Measurements from ENCODE around the gene KLHL36.
"Not testable (repeated sequence)": the region's sequence is repeated elsewhere in the genome, so short reads cannot be mapped to it uniquely, and the experiment has no call there.

The KLHL36 gene

GRCh38 chr16:84689111-84689510 is 40.8 kb downstream of the KLHL36 start:
- TF ChIP-seq CREB5 (CRISPR knock-in tag; IDR thresholded peaks at IDR 0.05; ENCODE audit: low read depth) (no peak), SNAI2 (CRISPR knock-in tag; IDR thresholded peaks at IDR 0.05) (no peak), TOX (CRISPR knock-in tag; IDR thresholded peaks at IDR 0.05; ENCODE audit: borderline replicate concordance) (no peak), ZNF70 (CRISPR knock-in tag; IDR thresholded peaks at IDR 0.05) (no peak), POU6F1 (CRISPR knock-in tag; IDR thresholded peaks at IDR 0.05; ENCODE audit: borderline replicate concordance, low read depth) (no peak), ZNF565 (CRISPR knock-in tag; conservative IDR thresholded peaks at IDR 0.05; ENCODE audit: low read depth) (no peak), OSR1 (CRISPR knock-in tag; IDR thresholded peaks at IDR 0.05) (no peak)
- ATAC-seq = peak; percentile 83

- ATAC-seq = no peak
- TF ChIP-seq BACH2 (CRISPR knock-in tag; IDR thresholded peaks at IDR 0.05; ENCODE audit: borderline replicate concordance) (no peak), ZNF565 (CRISPR knock-in tag; conservative IDR thresholded peaks at IDR 0.05; ENCODE audit: low read depth) (no peak), SNAI2 (CRISPR knock-in tag; IDR thresholded peaks at IDR 0.05) (no peak), ZNF70 (CRISPR knock-in tag; IDR thresholded peaks at IDR 0.05) (no peak), CSRNP3 (CRISPR knock-in tag; IDR thresholded peaks at IDR 0.05) (no peak), GLIS3 (CRISPR knock-in tag; IDR thresholded peaks at IDR 0.05) (no peak), RARB (CRISPR knock-in tag; IDR thresholded peaks at IDR 0.05) (no peak), ZC3H10 (CRISPR knock-in tag; IDR thresholded peaks at IDR 0.05) (no peak), TSHZ2 (CRISPR knock-in tag; IDR thresholded peaks at IDR 0.05) (no peak), ESRRG (CRISPR knock-in tag; IDR thresholded peaks at IDR 0.05) (no peak), POU6F1 (CRISPR knock-in tag; IDR thresholded peaks at IDR 0.05; ENCODE audit: borderline replicate concordance, low read depth) (no peak), TOX (CRISPR knock-in tag; IDR thresholded peaks at IDR 0.05; ENCODE audit: borderline replicate concordance) (no peak)
Observed at GRCh38 chr16:84690088-84690819, 41.9 kb downstream of the KLHL36 start.

- TF ChIP-seq ZNF565 (CRISPR knock-in tag; conservative IDR thresholded peaks at IDR 0.05; ENCODE audit: low read depth) (no peak), SNAI2 (CRISPR knock-in tag; IDR thresholded peaks at IDR 0.05) (no peak), ISL1 (CRISPR knock-in tag; IDR thresholded peaks at IDR 0.05) (no peak), ZNF8 (CRISPR knock-in tag; IDR thresholded peaks at IDR 0.05) (no peak), CSDC2 (CRISPR knock-in tag; IDR thresholded peaks at IDR 0.05) (no peak), ZFP30 (CRISPR knock-in tag; IDR thresholded peaks at IDR 0.05) (no peak), ZNF70 (CRISPR knock-in tag; IDR thresholded peaks at IDR 0.05) (no peak), ESRRG (CRISPR knock-in tag; IDR thresholded peaks at IDR 0.05) (no peak), ARNTL (CRISPR knock-in tag; IDR thresholded peaks at IDR 0.05; ENCODE audit: borderline replicate concordance, low read depth) (no peak), PPARA (CRISPR knock-in tag; IDR thresholded peaks at IDR 0.05; ENCODE audit: borderline replicate concordance) (no peak), POU6F1 (CRISPR knock-in tag; IDR thresholded peaks at IDR 0.05; ENCODE audit: borderline replicate concordance, low read depth) (no peak), BACH2 (CRISPR knock-in tag; IDR thresholded peaks at IDR 0.05; ENCODE audit: borderline replicate concordance) (no peak), TSHZ2 (CRISPR knock-in tag; IDR thresholded peaks at IDR 0.05) (no peak), ZC3H10 (CRISPR knock-in tag; IDR thresholded peaks at IDR 0.05) (no peak)
- ATAC-seq = no peak
Observed at GRCh38 chr16:84692451-84693214, 44.3 kb downstream of the KLHL36 start.

GRCh38 chr16:84693869-84694268 is 45.6 kb downstream of the KLHL36 start:
- ATAC-seq = not testable (repeated sequence)

Measured in SK-N-SH treated with all-trans-retinoic acid at 6 μM for 48 hours (cell line).